Activated CD8-positive, alpha-beta memory T cell treated with anti-CD3 and anti-CD28 coated beads for 1 hour (primary cell): ENCODE data around the gene BPIFA1.
A peak's percentile ranks its signal among the peaks of the same experiment; 100 is the strongest.

Experiments used
- DNase-seq, 2 donors: peaks; one replicate each; pipeline ENCODE4 v3.0.0-alpha.2; 2020; ENCODE audit warnings: low read depth in 1 of 2; ENCODE audit errors: extremely low read depth in 1 of 2

The BPIFA1 gene

GRCh38 chr20:33277471-33278441, 42.0 kb downstream of the BPIFA1 start:
- no peak for DNase-seq

- DNase-seq = no peak
Observed at GRCh38 chr20:33278700-33279099, 42.9 kb downstream of the BPIFA1 start.

- DNase-seq = no peak
Observed at GRCh38 chr20:33279261-33279910, 43.6 kb downstream of the BPIFA1 start.

- no peak for DNase-seq
Observed at GRCh38 chr20:33280000-33280680, 44.3 kb downstream of the BPIFA1 start.

GRCh38 chr20:33280775-33281174, 45.0 kb downstream of the BPIFA1 start:
- no peak for DNase-seq

- DNase-seq = no peak
Observed at GRCh38 chr20:33281550-33282146, 45.9 kb downstream of the BPIFA1 start.

GRCh38 chr20:33282196-33282934, 46.6 kb downstream of the BPIFA1 start:
- no peak for DNase-seq

GRCh38 chr20:33282991-33283555, 47.3 kb downstream of the BPIFA1 start, which contains the start of gene BPIFB1:
Gene BPIFB1, plus strand, starts transcription at chr20:33283214. Its CDS starts 2,860 bp downstream, at chr20:33286074.
- no peak for DNase-seq

GRCh38 chr20:33284284-33284683, 48.5 kb downstream of the BPIFA1 start:
- no peak for DNase-seq

GRCh38 chr20:33284937-33285336, 49.1 kb downstream of the BPIFA1 start:
- no peak for DNase-seq

GRCh38 chr20:33285861-33286495, 50.2 kb downstream of the BPIFA1 start:
- no peak for DNase-seq

GRCh38 chr20:33287884-33288283, 52.1 kb downstream of the BPIFA1 start:
- no peak for DNase-seq

- no peak for DNase-seq
Observed at GRCh38 chr20:33290852-33291251, 55.1 kb downstream of the BPIFA1 start.

- DNase-seq = no peak
Observed at GRCh38 chr20:33291416-33291815, 55.6 kb downstream of the BPIFA1 start.

GRCh38 chr20:33291830-33292355, 56.1 kb downstream of the BPIFA1 start:
- DNase-seq = peak; percentile 18 to 54
